Measurements from ENCODE around the gene PNCK. TPM values are rescaled to one million over a fixed set of nuclear protein-coding genes. Genes with fewer than 3 reads are reported as not detected.

PNCK gene
- total RNA-seq, 1 experiment from 2014 or later: 0.84 TPM

DNA sequence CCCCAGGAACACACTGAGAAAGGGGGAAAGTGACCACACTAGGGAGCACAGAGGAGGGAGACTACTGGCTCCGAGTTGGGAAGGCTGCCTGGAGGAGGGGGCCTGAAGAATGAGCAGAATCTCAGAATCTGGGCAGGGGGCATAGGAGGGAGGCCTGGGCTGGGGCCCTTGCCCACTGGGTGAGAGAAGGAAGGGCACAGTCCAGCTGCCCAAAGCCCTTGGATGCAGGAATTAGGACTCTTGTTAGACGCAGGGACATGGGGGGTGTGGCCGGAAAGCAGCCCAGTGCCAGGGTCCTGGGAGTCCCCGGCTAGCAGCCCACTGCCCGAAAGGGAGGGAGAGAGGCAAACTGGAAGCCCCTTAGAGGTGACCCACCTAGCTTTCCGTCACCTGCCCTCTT, 28.5 kb downstream of the PNCK start:
- BruUV-seq (replicated peaks): no TSS peak
- TF ChIP-seq, protein P1, sequence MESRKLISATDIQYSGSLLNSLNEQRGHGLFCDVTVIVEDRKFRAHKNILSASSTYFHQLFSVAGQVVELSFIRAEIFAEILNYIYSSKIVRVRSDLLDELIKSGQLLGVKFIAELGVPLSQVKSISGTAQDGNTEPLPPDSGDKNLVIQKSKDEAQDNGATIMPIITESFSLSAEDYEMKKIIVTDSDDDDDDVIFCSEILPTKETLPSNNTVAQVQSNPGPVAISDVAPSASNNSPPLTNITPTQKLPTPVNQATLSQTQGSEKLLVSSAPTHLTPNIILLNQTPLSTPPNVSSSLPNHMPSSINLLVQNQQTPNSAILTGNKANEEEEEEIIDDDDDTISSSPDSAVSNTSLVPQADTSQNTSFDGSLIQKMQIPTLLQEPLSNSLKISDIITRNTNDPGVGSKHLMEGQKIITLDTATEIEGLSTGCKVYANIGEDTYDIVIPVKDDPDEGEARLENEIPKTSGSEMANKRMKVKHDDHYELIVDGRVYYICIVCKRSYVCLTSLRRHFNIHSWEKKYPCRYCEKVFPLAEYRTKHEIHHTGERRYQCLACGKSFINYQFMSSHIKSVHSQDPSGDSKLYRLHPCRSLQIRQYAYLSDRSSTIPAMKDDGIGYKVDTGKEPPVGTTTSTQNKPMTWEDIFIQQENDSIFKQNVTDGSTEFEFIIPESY (IDR thresholded peaks at IDR 0.05; ENCODE audit: extremely low read depth, insufficient replicate concordance, low read length): no peak
- TF ChIP-seq SRF (IDR thresholded peaks at IDR 0.05; ENCODE audit: low read depth) (no peak), YY1 (IDR thresholded peaks at IDR 0.05; ENCODE audit: extremely low read depth, insufficient replicate concordance, low read depth, low read length) (no peak), REST (IDR thresholded peaks at IDR 0.05; ENCODE audit: low read depth) (no peak), EZH2phosphoT487 (IDR thresholded peaks at IDR 0.05; ENCODE audit: borderline replicate concordance) (no peak), FOSL1 (IDR thresholded peaks at IDR 0.05; ENCODE audit: low read depth) (no peak), CBX3 (IDR thresholded peaks at IDR 0.05; ENCODE audit: low read depth) (no peak), JUND (IDR thresholded peaks at IDR 0.05) (no peak), SIN3A (IDR thresholded peaks at IDR 0.05; ENCODE audit: low read depth) (no peak), ZNF274 (IDR thresholded peaks at IDR 0.05; ENCODE audit: low read depth, low read length) (no peak)
- TF ChIP-seq, protein P2, sequence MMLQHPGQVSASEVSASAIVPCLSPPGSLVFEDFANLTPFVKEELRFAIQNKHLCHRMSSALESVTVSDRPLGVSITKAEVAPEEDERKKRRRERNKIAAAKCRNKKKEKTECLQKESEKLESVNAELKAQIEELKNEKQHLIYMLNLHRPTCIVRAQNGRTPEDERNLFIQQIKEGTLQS (IDR thresholded peaks at IDR 0.05): no peak
- TF ChIP-seq, protein P3, sequence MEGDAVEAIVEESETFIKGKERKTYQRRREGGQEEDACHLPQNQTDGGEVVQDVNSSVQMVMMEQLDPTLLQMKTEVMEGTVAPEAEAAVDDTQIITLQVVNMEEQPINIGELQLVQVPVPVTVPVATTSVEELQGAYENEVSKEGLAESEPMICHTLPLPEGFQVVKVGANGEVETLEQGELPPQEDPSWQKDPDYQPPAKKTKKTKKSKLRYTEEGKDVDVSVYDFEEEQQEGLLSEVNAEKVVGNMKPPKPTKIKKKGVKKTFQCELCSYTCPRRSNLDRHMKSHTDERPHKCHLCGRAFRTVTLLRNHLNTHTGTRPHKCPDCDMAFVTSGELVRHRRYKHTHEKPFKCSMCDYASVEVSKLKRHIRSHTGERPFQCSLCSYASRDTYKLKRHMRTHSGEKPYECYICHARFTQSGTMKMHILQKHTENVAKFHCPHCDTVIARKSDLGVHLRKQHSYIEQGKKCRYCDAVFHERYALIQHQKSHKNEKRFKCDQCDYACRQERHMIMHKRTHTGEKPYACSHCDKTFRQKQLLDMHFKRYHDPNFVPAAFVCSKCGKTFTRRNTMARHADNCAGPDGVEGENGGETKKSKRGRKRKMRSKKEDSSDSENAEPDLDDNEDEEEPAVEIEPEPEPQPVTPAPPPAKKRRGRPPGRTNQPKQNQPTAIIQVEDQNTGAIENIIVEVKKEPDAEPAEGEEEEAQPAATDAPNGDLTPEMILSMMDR (IDR thresholded peaks at IDR 0.05 in 2 of 3, conservative IDR thresholded peaks at IDR 0.05 in 1 of 3; ENCODE audit: borderline replicate concordance in 1 of 3, insufficient read depth in 1 of 3, low read depth in 2 of 3, low read length in 2 of 3): no peak
- TF ChIP-seq, protein P4, sequence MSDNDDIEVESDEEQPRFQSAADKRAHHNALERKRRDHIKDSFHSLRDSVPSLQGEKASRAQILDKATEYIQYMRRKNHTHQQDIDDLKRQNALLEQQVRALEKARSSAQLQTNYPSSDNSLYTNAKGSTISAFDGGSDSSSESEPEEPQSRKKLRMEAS (IDR thresholded peaks at IDR 0.05): no peak
- H3K4me3 ChIP-seq (replicated peaks in 1 of 2; ENCODE audit: low read depth in 1 of 2, low read length in 2 of 2): no peak overlapping the region
- ChIA-PET POLR2A (no interaction called here), RAD21 (ENCODE audit: low non-redundant PET in 1 of 2, low total read pairs in 2 of 2, uncharacterized antibody in 2 of 2, unreplicated experiment in 2 of 2) (no interaction called here), CTCF (no interaction called here)
- H3K4me2 ChIP-seq (ENCODE audit: low read length): no peak overlapping the region
- no peaks in the 10 kb centered on the region for H3K36me3 ChIP-seq (ENCODE audit: control insufficient read depth in 1 of 2, insufficient read depth in 2 of 2, low read length in 2 of 2)
- no peaks in the 10 kb centered on the region for H3K9me2 ChIP-seq (ENCODE audit: insufficient read depth)
- intact Hi-C loops (cut with micrococcal nuclease): no loop called here
- H3K4me1 ChIP-seq (ENCODE audit: control insufficient read depth in 1 of 2, insufficient read depth in 2 of 2, low read length in 2 of 2): peaks cover 3 to 21% of the 10 kb centered on the region in 2 experiments; a peak in 2 of 4 replicates
- no peaks in the 10 kb centered on the region for H3K79me2 ChIP-seq (ENCODE audit: insufficient read depth, low read length)
- H3K9ac ChIP-seq (ENCODE audit: low read length): no peak overlapping the region
- ATAC-seq (no peak), DNase-seq (ENCODE audit: low read depth, low spot score) (no peak)
- no peaks in the 10 kb centered on the region for H4K20me1 ChIP-seq (ENCODE audit: insufficient read depth)
- no peak overlapping the region for H2AFZ ChIP-seq (ENCODE audit: low read depth, low read length, poor library complexity, severe bottlenecking)
- H3K27ac ChIP-seq (ENCODE audit: low read depth, low read length): no peak overlapping the region
- H3K9me3 ChIP-seq (ENCODE audit: control insufficient read depth in 1 of 2, insufficient read depth in 1 of 2, low read depth in 1 of 2, low read length in 2 of 2): no peaks in the 10 kb centered on the region
- no peaks in the 10 kb centered on the region for H3K27me3 ChIP-seq (ENCODE audit: insufficient read depth, low read length)
